WTC11 (cell line): ENCODE measurements around the gene CHRNG.

Experiments
- CBFB ChIP-seq: sonication (generic); formaldehyde crosslinking; IDR thresholded peaks from 2 replicates; pipeline ENCODE4 v1.8.1; 2022; ENCODE audit warnings: mild to moderate bottlenecking, low read depth, missing genetic modification reagents
- CREM ChIP-seq: sonication (generic); formaldehyde crosslinking; IDR thresholded peaks from 2 replicates; pipeline ENCODE4 v1.8.1; 2022; ENCODE audit warnings: mild to moderate bottlenecking, missing genetic modification reagents, moderate library complexity
- FOXK1 ChIP-seq: sonication (generic); formaldehyde crosslinking; IDR thresholded peaks from 2 replicates; pipeline ENCODE4 v1.8.0; 2022; ENCODE audit warnings: mild to moderate bottlenecking, moderate library complexity, missing genetic modification reagents
- SP1 ChIP-seq: sonication (generic); formaldehyde crosslinking; conservative IDR thresholded peaks from 2 replicates; pipeline ENCODE4 v1.8.1; 2022; ENCODE audit warnings: missing genetic modification reagents
- TP53 ChIP-seq: sonication (generic); formaldehyde crosslinking; IDR thresholded peaks from 2 replicates; pipeline ENCODE4 v1.8.1; 2023; ENCODE audit warnings: mild to moderate bottlenecking, missing genetic modification reagents
- ZNF232 ChIP-seq: sonication (generic); formaldehyde crosslinking; IDR thresholded peaks from 2 replicates; pipeline ENCODE4 v1.8.0; 2022; ENCODE audit warnings: mild to moderate bottlenecking, missing genetic modification reagents
- ZNF423 ChIP-seq: fragments of 250-450 bp; sonication (Bioruptor Pico); IDR thresholded peaks from 2 replicates; pipeline ENCODE4 v2.1.2; 2022; ENCODE audit warnings: mild to moderate bottlenecking, moderate library complexity
- TF ChIP-seq, protein P1 (sequence below): fragments of 200-600 bp; IDR thresholded peaks from 2 replicates; pipeline ENCODE4 v1.8.0; 2022; ENCODE audit warnings: antibody characterized with exemption
- TF ChIP-seq, protein P2 (sequence below): sonication (generic); formaldehyde crosslinking; IDR thresholded peaks from 2 replicates; pipeline ENCODE4 v1.8.0; 2022; ENCODE audit warnings: mild to moderate bottlenecking, missing genetic modification reagents
- TF ChIP-seq, protein P3 (sequence below): fragments of 250-450 bp; sonication (Bioruptor Pico); IDR thresholded peaks from 2 replicates; pipeline ENCODE4 v2.1.2; 2022; ENCODE audit warnings: mild to moderate bottlenecking, moderate library complexity
- TF ChIP-seq, protein P4 (sequence below): sonication (generic); formaldehyde crosslinking; IDR thresholded peaks from 2 replicates; pipeline ENCODE4 v1.8.1; 2023; ENCODE audit warnings: mild to moderate bottlenecking, missing genetic modification reagents, moderate library complexity
- TF ChIP-seq, protein P5 (sequence below): sonication (generic); formaldehyde crosslinking; IDR thresholded peaks from 2 replicates; pipeline ENCODE4 v1.8.1; 2023; ENCODE audit warnings: mild to moderate bottlenecking, moderate library complexity, missing genetic modification reagents
- TF ChIP-seq, protein P6 (sequence below): sonication (generic); formaldehyde crosslinking; IDR thresholded peaks from 2 replicates; pipeline ENCODE4 v1.8.1; 2022; ENCODE audit warnings: low read depth, missing genetic modification reagents, borderline replicate concordance

DNA sequence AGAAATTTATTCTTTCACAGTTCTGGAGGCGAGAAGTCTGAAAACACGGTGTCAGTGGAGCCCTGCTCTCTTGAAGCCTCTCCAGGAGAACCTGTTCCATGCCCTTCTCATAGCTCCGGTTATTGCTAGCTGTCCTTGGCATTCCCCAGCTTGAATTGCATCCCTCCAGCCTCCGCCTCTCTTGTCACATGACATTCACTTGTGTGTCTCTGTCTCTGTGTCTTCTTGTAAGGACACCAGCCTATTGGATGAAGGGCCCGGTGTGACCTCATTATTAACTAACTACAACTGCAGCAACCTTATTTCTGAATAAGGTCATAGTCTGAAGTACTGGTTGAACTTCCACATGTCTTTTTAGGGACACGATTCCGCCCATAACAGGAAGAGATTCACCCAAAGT lies 23.9 kb upstream of the CHRNG start:
- TF ChIP-seq, protein P1, sequence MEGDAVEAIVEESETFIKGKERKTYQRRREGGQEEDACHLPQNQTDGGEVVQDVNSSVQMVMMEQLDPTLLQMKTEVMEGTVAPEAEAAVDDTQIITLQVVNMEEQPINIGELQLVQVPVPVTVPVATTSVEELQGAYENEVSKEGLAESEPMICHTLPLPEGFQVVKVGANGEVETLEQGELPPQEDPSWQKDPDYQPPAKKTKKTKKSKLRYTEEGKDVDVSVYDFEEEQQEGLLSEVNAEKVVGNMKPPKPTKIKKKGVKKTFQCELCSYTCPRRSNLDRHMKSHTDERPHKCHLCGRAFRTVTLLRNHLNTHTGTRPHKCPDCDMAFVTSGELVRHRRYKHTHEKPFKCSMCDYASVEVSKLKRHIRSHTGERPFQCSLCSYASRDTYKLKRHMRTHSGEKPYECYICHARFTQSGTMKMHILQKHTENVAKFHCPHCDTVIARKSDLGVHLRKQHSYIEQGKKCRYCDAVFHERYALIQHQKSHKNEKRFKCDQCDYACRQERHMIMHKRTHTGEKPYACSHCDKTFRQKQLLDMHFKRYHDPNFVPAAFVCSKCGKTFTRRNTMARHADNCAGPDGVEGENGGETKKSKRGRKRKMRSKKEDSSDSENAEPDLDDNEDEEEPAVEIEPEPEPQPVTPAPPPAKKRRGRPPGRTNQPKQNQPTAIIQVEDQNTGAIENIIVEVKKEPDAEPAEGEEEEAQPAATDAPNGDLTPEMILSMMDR = no peak
- TF ChIP-seq, protein P2, sequence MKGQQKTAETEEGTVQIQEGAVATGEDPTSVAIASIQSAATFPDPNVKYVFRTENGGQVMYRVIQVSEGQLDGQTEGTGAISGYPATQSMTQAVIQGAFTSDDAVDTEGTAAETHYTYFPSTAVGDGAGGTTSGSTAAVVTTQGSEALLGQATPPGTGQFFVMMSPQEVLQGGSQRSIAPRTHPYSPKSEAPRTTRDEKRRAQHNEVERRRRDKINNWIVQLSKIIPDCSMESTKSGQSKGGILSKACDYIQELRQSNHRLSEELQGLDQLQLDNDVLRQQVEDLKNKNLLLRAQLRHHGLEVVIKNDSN (CRISPR knock-in tag) = no peak
- TF ChIP-seq, protein P3, sequence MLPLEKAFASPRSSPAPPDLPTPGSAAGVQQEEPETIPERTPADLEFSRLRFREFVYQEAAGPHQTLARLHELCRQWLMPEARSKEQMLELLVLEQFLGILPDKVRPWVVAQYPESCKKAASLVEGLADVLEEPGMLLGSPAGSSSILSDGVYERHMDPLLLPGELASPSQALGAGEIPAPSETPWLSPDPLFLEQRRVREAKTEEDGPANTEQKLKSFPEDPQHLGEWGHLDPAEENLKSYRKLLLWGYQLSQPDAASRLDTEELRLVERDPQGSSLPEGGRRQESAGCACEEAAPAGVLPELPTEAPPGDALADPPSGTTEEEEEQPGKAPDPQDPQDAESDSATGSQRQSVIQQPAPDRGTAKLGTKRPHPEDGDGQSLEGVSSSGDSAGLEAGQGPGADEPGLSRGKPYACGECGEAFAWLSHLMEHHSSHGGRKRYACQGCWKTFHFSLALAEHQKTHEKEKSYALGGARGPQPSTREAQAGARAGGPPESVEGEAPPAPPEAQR (CRISPR knock-in tag) = no peak
- TF ChIP-seq, protein P4, sequence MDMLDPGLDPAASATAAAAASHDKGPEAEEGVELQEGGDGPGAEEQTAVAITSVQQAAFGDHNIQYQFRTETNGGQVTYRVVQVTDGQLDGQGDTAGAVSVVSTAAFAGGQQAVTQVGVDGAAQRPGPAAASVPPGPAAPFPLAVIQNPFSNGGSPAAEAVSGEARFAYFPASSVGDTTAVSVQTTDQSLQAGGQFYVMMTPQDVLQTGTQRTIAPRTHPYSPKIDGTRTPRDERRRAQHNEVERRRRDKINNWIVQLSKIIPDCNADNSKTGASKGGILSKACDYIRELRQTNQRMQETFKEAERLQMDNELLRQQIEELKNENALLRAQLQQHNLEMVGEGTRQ (CRISPR knock-in tag) = no peak
- TF ChIP-seq FOXK1 = no peak
- TF ChIP-seq SP1 (CRISPR knock-in tag) = no peak
- TF ChIP-seq CREM (CRISPR knock-in tag) = no peak
- no peak for TF ChIP-seq TP53 (CRISPR knock-in tag)
- no peak for TF ChIP-seq CBFB
- TF ChIP-seq, protein P5, sequence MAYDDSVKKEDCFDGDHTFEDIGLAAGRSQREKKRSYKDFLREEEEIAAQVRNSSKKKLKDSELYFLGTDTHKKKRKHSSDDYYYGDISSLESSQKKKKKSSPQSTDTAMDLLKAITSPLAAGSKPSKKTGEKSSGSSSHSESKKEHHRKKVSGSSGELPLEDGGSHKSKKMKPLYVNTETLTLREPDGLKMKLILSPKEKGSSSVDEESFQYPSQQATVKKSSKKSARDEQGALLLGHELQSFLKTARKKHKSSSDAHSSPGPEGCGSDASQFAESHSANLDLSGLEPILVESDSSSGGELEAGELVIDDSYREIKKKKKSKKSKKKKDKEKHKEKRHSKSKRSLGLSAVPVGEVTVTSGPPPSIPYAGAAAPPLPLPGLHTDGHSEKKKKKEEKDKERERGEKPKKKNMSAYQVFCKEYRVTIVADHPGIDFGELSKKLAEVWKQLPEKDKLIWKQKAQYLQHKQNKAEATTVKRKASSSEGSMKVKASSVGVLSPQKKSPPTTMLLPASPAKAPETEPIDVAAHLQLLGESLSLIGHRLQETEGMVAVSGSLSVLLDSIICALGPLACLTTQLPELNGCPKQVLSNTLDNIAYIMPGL (CRISPR knock-in tag) = no peak
- TF ChIP-seq, protein P6, sequence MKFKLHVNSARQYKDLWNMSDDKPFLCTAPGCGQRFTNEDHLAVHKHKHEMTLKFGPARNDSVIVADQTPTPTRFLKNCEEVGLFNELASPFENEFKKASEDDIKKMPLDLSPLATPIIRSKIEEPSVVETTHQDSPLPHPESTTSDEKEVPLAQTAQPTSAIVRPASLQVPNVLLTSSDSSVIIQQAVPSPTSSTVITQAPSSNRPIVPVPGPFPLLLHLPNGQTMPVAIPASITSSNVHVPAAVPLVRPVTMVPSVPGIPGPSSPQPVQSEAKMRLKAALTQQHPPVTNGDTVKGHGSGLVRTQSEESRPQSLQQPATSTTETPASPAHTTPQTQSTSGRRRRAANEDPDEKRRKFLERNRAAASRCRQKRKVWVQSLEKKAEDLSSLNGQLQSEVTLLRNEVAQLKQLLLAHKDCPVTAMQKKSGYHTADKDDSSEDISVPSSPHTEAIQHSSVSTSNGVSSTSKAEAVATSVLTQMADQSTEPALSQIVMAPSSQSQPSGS (CRISPR knock-in tag) = no peak
- TF ChIP-seq ZNF423 (CRISPR knock-in tag) = no peak
- no peak for TF ChIP-seq ZNF232 (CRISPR knock-in tag)
